PC-3 (cell line): Measurements from ENCODE around the gene ZNF740. TPM values are rescaled to one million over a fixed set of nuclear protein-coding genes. Genes with fewer than 3 reads are reported as not detected.

Source experiments
- ATAC-seq: fragments of 200-7000 bp; cut with Tn5 transposase; 2 replicates; pipeline ENCODE4 v1.9.1; 2020; ENCODE audit warnings: mild to moderate bottlenecking, moderate library complexity
- BruUV-seq: library from RNA; stranded (reverse); fragments of 400-500 nt; replicated peaks from 2 replicates; lab custom pipeline; 2021; lab: Mats Ljungman, UMichigan
- CTCF ChIA-PET: fragments of 300-600 bp; sonication (Branson Sonifier 250); formaldehyde crosslinking; loops from one replicate; lab custom pipeline; 2022; ENCODE audit warnings: antibody characterized with exemption; lab: Charles Lee
- POLR2A ChIA-PET: fragments of 300-600 bp; sonication (Branson Sonifier 250); formaldehyde crosslinking; loops from one replicate; lab custom pipeline; 2022; ENCODE audit warnings: antibody characterized with exemption; ENCODE audit not compliant: unreplicated experiment; lab: Charles Lee
- DNase-seq: peaks from one replicate; pipeline ENCODE4 v3.0.0-alpha.2; 2015
- H2AFZ ChIP-seq: fragments of 300-600 bp; sonication (generic); 2 replicates; pipeline ENCODE4 v1.6.0; 2016; ENCODE audit warnings: antibody characterized with exemption, low read length
- H3F3A ChIP-seq: fragments of 300-600 bp; sonication (generic); one replicate; pipeline ENCODE4 v1.6.0; 2017; ENCODE audit warnings: antibody characterized with exemption, low read length, control low read depth, mild to moderate bottlenecking; ENCODE audit not compliant: unreplicated experiment
- H3K27ac ChIP-seq: fragments of 300-600 bp; sonication (generic); 2 replicates; pipeline ENCODE4 v1.5.1; 2016; ENCODE audit warnings: mild to moderate bottlenecking, low read length
- H3K27me3 ChIP-seq: fragments of 300-600 bp; sonication (generic); 2 replicates; pipeline ENCODE4 v1.6.1; 2016; ENCODE audit warnings: low read length, mixed read lengths
- H3K36me3 ChIP-seq: fragments of 300-600 bp; sonication (generic); 2 replicates; pipeline ENCODE4 v1.6.1; 2016; ENCODE audit warnings: low read depth, mixed run types, low read length, mixed read lengths
- H3K4me1 ChIP-seq: fragments of 300-600 bp; sonication (generic); 2 replicates; pipeline ENCODE4 v1.5.1; 2016; ENCODE audit warnings: low read length; ENCODE audit not compliant: insufficient read depth
- H3K4me2 ChIP-seq: fragments of 300-600 bp; sonication (generic); 2 replicates; pipeline ENCODE4 v1.6.0; 2016; ENCODE audit warnings: low read length
- H3K4me3 ChIP-seq: fragments of 300-600 bp; sonication (generic); 2 replicates; pipeline ENCODE4 v1.5.1; 2016; ENCODE audit warnings: mild to moderate bottlenecking, low read length, mixed read lengths
- H3K79me2 ChIP-seq: fragments of 300-600 bp; sonication (generic); 2 replicates; pipeline ENCODE4 v1.6.1; 2017; ENCODE audit warnings: low read length, mixed read lengths
- H3K9ac ChIP-seq: fragments of 300-600 bp; sonication (generic); 2 replicates; pipeline ENCODE4 v1.6.0; 2016; ENCODE audit warnings: mild to moderate bottlenecking, low read length
- H3K9me2 ChIP-seq: fragments of 300-600 bp; sonication (generic); replicated peaks from 2 replicates; pipeline ENCODE4 v1.6.1; 2016; ENCODE audit warnings: mixed run types, low read length, mixed read lengths
- H3K9me3 ChIP-seq: fragments of 300-600 bp; sonication (generic); 2 replicates; pipeline ENCODE4 v1.6.1; 2016; ENCODE audit warnings: low read length, mixed read lengths
- H4K20me1 ChIP-seq: fragments of 300-600 bp; sonication (generic); 2 replicates; pipeline ENCODE4 v1.6.1; 2016; ENCODE audit warnings: low read length, mixed read lengths
- CTCF ChIP-seq: fragments of 300-600 bp; sonication (generic); conservative IDR thresholded peaks from 2 replicates; pipeline ENCODE4 v1.5.1; 2017; ENCODE audit warnings: antibody characterized with exemption, low read depth, mild to moderate bottlenecking, low read length
- EZH2 ChIP-seq: fragments of 300-600 bp; sonication (generic); IDR thresholded peaks from one replicate; pipeline ENCODE4 v1.6.1; 2017; ENCODE audit warnings: antibody characterized with exemption, mild to moderate bottlenecking, low read length; ENCODE audit not compliant: unreplicated experiment
- EZH2phosphoT487 ChIP-seq: fragments of 300-600 bp; sonication (generic); IDR thresholded peaks from 2 replicates; pipeline ENCODE4 v1.6.1; 2018; ENCODE audit warnings: mild to moderate bottlenecking, antibody characterized with exemption, low read length, borderline replicate concordance
- intact Hi-C: fragments of 100-400 bp; cut with micrococcal nuclease; formaldehyde crosslinking; loops from 2 replicates; pipeline ENCODE4 v1.9.0; 2023
- total RNA-seq: library from RNA; depleted of rRNA; stranded (reverse); fragments of >200 nt; gene quantifications from 2 replicates; pipeline ENCODE4 v1.2.3, GENCODE V29; 2014

The ZNF740 gene
- total RNA-seq, 1 experiment from 2014 or later = 12.3 TPM

- TF ChIP-seq CTCF (no peak), EZH2phosphoT487 (no peak), EZH2 (no peak)
- DNase-seq (peak; percentile 18), ATAC-seq (no peak)
- Histone ChIP-seq H3K9ac (no peak overlapping the region), H3K79me2 (no peaks in the 10 kb centered on the region), H3K4me2 (no peak overlapping the region), H3K4me3 (no peak overlapping the region), H3F3A (peaks cover 7% of the 10 kb centered on the region), H3K9me3 (no peaks in the 10 kb centered on the region), H3K27ac (no peak overlapping the region), H3K27me3 (no peaks in the 10 kb centered on the region), H3K36me3 (no peaks in the 10 kb centered on the region), H3K4me1 (peaks cover 47% of the 10 kb centered on the region), H3K9me2 (no peaks in the 10 kb centered on the region), H2AFZ (no peak overlapping the region), H4K20me1 (no peaks in the 10 kb centered on the region)
- POLR2A ChIA-PET = no interaction called here
- CTCF ChIA-PET = no interaction called here
- no TSS peak for BruUV-seq
- intact Hi-C loops = loop anchor here (10.0 kb wide), 1 partner anchor 107 kb away; no protein-coding TSS in a partner anchor
These were observed 8.7 kb upstream of the ZNF740 start for GRCh38 chr12:53171725-53172329.

GRCh38 chr12:53172352-53172751, 8.2 kb upstream of the ZNF740 start:
- H3K27me3 ChIP-seq = no peaks in the 10 kb centered on the region
- intact Hi-C loops = loop anchor here (10.0 kb wide), 1 partner anchor 108 kb away; no protein-coding TSS in a partner anchor
- no peaks in the 10 kb centered on the region for H3K9me2 ChIP-seq
- no peaks in the 10 kb centered on the region for H3K9me3 ChIP-seq
- no peak overlapping the region for H3K9ac ChIP-seq
- CTCF ChIA-PET = no interaction called here
- H3K4me2 ChIP-seq = no peak overlapping the region
- no TSS peak for BruUV-seq
- H3K27ac ChIP-seq = no peak overlapping the region
- no peak for ATAC-seq
- POLR2A ChIA-PET = interaction anchor here (0.6 kb wide), 1 partner anchor 90 kb away, joined by 3 read pairs; no protein-coding TSS in a partner anchor
- H4K20me1 ChIP-seq = no peaks in the 10 kb centered on the region
- peaks cover 41% of the 10 kb centered on the region for H3K4me1 ChIP-seq
- DNase-seq = peak; percentile 30
- no peak overlapping the region for H2AFZ ChIP-seq
- TF ChIP-seq CTCF (no peak), EZH2 (no peak), EZH2phosphoT487 (no peak)
- H3F3A ChIP-seq = peaks cover 7% of the 10 kb centered on the region
- H3K4me3 ChIP-seq = no peak overlapping the region
- H3K36me3 ChIP-seq = no peaks in the 10 kb centered on the region
- no peaks in the 10 kb centered on the region for H3K79me2 ChIP-seq

GRCh38 chr12:53173085-53173715, 7.3 kb upstream of the ZNF740 start:
- Histone ChIP-seq H3K9me3 (no peaks in the 10 kb centered on the region), H3K79me2 (no peaks in the 10 kb centered on the region), H3K9me2 (no peaks in the 10 kb centered on the region), H3K27me3 (no peaks in the 10 kb centered on the region), H4K20me1 (no peaks in the 10 kb centered on the region), H3F3A (peaks cover 7% of the 10 kb centered on the region), H3K9ac (no peak overlapping the region), H3K4me1 (peaks cover 41% of the 10 kb centered on the region), H3K27ac (peak overlapping the region; percentile 36), H3K4me2 (peak overlapping the region; percentile 50), H2AFZ (peak overlapping the region; percentile 71), H3K36me3 (no peaks in the 10 kb centered on the region), H3K4me3 (no peak overlapping the region)
- no TSS peak for BruUV-seq
- DNase-seq (peak; percentile 68), ATAC-seq (peak; percentile 86)
- TF ChIP-seq CTCF = no peak
- TF ChIP-seq EZH2 = no peak
- TF ChIP-seq EZH2phosphoT487 = no peak
- ChIA-PET POLR2A (interaction anchor here (0.6 kb wide), 1 partner anchor 89 kb away, joined by 3 read pairs; no protein-coding TSS in a partner anchor), CTCF (interaction anchor here (1.0 kb wide), 1 partner anchor 107 kb away, joined by 3 read pairs; no protein-coding TSS in a partner anchor)
- intact Hi-C loops = loop anchor here (10.0 kb wide), 1 partner anchor 108 kb away; no protein-coding TSS in a partner anchor
